Activated T-cell treated with anti-CD3 and anti-CD28 coated beads, Interleukin-2, amount 50 U/mL, for 1 hour (primary cell): ENCODE measurements around the gene ADAMTS2.

Experiments used
- DNase-seq: peaks from one replicate; pipeline ENCODE4 v3.0.0-alpha.2; 2020

The ADAMTS2 gene

DNA sequence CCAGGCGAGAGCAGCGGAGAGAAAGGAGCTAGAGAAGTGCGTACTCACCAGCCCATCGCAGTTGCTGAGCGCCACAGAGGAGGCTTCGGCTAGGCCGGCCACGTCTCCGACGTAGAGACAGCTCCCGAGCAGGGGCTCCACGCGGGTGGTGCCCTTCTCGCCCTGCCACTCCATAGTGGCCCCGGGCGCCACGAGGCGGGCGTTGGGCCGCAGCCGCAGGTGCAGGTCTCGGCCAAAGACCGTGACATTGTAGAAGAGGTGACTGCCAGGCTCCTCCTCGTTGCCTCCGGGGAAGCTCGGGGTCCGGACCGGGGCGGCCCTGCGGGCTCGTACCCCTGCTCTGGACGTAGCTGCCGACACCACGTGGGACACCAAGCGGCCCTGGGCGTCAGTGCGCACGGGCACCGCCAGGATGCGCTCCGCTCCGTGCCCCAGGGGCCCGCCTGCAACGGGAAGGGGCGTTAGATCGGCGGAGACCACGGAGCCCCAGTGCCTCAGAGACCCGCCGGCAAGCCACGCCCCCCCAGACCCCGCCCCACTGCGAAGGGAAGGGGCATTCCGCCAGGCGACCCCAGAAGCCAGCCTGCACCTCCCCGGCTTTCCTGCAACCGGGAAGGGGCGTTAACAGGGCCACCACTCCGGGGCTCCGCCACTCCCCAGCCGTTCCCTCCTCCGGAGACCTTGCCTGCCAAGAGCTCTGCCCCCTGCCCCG lies 1.4 kb downstream of the ADAMTS2 start:
- DNase-seq, result no peak

GRCh38 chr5:179343021-179343718 lies 2.1 kb downstream of the ADAMTS2 start:
- DNase-seq, result no peak

- no peak for DNase-seq
Measured at GRCh38 chr5:179342577-179342976, 2.7 kb downstream of the ADAMTS2 start.

DNA sequence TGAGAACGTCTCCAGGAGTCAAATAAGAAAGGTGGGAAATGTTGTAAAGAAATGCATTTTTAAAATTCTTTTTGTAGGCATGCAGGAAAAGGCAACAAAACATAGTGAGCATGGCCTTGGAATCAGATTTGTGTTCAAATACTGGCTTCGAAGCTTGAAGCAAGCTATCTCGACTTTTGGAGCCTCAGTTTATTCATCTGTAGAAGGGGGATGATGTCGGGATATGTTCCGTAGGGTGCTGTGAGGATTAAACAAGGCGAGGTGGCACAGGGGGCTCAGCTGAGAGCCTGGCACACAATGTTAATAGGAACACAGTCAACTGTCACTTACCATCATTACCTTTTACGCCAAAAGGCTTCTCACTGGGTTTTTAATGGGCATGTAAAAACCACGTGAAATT lies 4.8 kb downstream of the ADAMTS2 start:
- DNase-seq, result no peak

DNA sequence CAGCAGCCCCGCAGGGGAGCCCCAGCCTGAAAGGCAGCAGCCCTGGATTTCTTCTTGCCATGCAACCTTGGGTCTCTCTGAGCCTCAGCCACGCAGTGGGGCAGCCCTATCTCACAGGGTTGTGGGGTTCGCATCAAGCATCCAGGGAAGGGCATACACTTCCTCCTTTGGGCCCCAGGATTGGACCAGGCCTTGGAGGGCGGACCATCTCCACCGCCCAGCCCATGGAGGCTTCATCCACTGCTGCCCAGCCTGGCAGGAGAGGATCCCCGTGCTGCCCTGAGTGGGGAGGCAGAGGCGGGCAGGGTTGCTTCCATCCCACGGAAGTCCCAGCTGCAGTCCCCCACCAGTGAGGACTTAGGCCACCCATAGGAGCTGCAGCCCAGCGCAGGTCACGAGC lies 5.3 kb downstream of the ADAMTS2 start:
- DNase-seq, result no peak

DNA sequence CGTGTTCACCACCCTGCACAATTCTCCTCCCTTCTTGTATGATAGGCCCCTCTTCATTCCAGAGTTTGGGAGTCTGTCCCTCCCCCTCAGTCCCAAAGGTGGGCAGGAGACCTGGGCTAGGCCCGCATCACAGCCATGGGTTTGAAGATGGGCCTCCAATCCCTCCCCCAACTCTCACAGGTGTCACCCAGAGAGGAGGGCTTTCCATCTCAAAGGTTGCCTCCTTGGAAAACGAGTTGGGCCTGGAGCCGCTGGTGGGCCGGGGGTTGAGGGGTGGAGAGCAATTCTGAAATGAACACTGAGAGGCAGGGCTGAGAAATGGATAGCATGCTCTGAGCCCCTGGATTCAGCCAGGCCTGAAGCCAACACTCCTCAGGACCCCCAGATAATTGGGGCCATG lies 6.2 kb downstream of the ADAMTS2 start:
- no peak for DNase-seq

DNA sequence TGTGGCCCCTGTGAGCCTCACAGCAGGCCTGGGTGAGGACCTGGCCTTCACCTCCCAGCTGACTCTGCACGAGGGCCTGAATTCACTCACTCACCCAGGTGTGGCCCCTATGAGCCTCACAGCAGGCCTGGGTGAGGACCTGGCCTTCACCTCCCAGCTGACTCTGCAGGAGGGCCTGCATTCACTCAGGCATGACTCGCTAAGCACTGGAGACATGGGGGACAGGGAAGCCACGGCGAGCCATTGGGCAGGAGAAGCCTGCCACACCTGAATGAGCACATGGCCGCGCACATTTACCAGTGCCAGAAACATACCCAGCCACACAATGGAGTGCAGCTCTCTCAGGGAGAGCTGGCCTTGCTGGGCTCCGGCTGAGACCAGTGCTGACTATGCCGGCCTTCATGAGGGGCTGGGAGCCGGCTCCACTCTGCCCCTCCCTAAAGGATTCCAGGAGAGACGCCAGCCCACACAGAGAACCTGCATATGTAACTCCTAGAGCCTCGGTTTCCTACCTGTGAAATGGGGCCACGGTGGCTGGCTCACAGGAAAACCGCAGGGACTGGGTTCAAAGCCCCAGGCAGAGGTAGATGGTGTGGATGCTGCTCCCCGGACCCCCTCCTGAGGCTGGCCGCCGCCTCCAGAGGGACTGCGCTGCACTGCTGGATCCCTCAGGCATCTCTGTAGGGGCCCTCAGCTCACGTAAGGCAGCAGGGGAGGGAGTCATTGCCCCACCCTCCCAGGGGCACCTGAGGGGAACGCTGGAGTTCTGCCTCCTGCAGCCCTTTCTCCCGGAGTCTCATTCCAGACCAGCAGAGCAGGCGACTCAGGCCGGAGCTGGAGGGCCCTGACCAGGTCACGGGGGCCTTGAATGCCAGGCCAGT lies 7.2 kb downstream of the ADAMTS2 start:
- DNase-seq, result no peak

GRCh38 chr5:179336871-179337795 lies 8.1 kb downstream of the ADAMTS2 start:
- no peak for DNase-seq

DNA sequence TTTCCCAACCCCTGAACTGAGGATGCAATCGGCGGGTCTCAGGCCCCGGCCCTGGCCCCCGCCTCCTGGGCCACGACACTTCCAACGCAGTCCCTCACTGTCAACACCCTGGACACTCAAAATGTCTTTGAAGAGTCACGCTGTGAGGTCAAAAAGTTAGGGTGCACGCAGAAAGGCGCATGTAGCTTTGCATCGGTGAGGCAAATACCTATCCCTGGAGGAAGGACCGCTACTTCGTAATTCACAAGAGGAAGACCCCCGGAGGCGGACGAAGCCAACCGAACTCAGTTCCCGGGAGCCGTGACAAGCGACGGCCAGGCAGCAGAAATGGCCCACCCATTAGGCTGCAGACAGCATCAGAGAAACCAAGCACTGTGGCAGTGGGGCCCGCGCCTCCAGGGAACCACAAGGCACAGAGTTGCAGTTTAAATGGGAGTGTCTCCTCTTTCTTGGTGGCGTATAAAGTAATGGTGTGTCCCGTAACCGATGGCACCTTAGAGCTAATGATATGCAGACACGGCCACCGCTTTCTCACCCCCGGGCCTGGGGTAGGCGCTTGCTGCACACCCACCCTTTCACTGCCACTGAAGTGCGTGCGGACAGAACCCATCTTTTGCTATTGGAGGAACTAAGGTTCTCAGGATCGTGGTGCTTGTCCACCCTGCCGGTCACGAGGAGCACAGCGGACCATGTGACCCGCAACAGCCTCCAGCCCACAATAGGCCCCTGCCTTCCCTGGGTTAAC lies 9.0 kb downstream of the ADAMTS2 start:
- DNase-seq, result no peak

- no peak for DNase-seq
Measured at GRCh38 chr5:179333796-179334761, 11.2 kb downstream of the ADAMTS2 start.

DNA sequence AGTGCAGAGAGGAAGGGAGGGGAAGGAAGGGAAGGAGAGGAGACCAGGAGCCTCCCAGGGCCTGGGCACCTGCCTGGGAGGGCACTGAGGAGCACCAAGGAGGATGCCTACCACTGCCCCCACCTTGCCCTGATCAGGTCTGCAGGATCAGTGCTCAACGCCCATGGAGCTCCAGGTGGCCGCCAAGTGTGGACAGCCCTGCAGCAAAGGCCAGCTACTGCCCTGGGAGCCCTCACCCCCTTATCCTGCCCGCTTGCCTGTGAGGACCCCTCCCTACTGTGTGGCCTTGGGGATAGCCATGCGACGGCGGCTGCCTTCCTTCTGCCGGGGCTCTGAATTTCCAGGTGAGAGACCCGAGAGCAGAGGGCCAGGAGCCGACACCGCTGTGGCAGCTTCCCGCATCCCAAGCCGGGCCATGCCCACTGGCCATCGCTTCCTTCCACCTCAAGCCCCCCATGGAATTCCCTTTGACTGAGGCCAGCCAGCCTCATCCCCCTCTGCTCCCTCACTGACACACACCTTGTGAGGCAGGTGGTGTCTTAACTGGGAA lies 12.4 kb downstream of the ADAMTS2 start:
- no peak for DNase-seq

DNA sequence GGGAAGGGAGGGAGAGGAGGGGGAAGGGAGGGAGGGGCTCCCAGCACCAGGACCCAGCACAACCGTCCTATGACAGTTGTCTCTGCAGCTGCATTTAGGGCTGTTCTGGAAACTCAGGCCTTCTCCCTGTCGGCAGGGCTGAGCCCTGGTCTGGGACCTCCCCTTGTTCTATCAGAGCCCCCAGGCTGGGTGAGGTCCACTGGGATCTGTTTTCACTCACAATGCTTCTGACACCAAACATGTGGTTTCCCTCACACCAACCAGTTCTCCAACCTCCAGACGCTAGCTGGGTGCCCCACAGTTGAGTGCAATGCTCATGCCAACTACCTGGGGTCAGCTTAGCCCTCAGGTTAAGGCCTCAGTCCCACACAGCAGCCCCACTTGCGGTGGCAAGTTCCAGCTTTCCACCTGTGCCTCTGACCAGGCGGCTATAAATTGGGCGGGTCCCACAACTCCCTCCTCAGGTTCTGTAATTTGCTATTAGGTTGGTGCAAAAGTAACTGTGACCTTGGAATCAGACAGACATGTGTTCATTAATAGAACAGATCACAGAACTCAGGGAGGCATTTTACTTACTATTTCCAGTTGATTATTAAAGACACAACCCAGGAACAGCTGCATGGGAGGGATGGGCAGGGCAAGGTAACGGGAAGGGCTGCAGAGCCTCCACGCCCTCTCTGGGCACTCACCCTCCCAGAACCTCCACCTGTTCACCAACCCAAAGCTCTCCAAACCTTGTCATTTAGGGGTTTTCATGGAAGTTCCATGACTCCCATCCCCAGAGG lies 13.5 kb downstream of the ADAMTS2 start:
- no peak for DNase-seq

GRCh38 chr5:179330186-179330900 lies 14.9 kb downstream of the ADAMTS2 start:
- DNase-seq, result no peak

- no peak for DNase-seq
Measured at GRCh38 chr5:179328291-179328690, 17.0 kb downstream of the ADAMTS2 start.

- no peak for DNase-seq
Measured at GRCh38 chr5:179327021-179327735, 18.1 kb downstream of the ADAMTS2 start.

DNA sequence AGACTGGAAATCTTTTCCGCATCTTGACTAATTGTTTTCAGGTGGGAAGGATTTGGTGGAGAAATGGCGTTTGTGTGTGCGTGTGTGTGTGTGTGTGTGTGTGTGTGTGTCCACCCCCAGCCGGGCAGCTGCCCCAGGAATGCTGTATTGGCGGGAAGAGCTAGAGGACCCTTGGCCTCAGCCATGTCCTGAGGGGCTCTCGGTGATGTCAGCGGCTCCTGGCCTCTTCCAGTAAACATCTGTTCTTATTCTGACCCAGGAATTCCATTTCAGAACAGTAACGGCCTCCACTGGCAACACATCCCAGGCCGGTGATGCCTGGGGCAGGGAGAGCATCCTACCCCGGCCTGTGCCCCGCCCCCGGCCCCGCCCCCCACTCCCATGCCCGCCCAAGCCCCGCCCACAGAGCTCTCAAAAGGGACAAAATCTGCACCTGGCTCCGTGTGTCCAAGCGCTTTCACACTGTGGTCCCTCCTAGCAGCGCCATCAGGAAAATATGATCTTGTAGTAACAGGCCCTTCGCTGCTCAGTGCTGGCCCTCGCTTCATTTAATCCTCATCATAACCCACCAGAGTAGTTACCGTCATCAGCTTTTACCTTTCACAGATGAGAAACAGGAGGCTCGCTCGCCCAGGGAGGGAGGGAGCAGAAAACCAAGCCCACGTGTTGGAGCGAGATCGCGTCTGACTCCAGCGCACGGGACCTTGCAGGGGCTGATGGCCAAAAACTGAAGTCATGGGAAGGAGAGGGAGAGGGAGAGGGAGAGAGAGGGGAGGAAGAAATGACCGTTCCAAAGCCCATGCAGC lies 18.9 kb downstream of the ADAMTS2 start:
- DNase-seq, result no peak
